Memory B cell (primary cell): ENCODE measurements around the gene SELENOO.
"Not testable (repeated sequence)": the region's sequence is repeated elsewhere in the genome, so short reads cannot be mapped to it uniquely, and the experiment has no call there.

Experiments
- ATAC-seq: fragments of 150-1000 bp; cut with Tn5 transposase; 2 replicates; pipeline ENCODE4 v1.10.0; 2021; ENCODE audit warnings: low read depth, mild to moderate bottlenecking, moderate library complexity
- DNase-seq, 2 donors: peaks; one replicate each; pipeline ENCODE4 v3.0.0; 2022; ENCODE audit warnings: low spot score in 2 of 2
- H3K27ac Mint-ChIP-seq: one replicate; pipeline ENCODE4 v1.8.0; 2022; ENCODE audit warnings: mild to moderate bottlenecking, moderate library complexity, mixed read lengths
- H3K27me3 Mint-ChIP-seq: one replicate; pipeline ENCODE4 v1.8.0; 2022; ENCODE audit warnings: mixed read lengths
- H3K36me3 Mint-ChIP-seq: one replicate; pipeline ENCODE4 v1.8.0; 2022; ENCODE audit warnings: mild to moderate bottlenecking, mixed read lengths
- H3K4me1 Mint-ChIP-seq: one replicate; pipeline ENCODE4 v1.8.0; 2022; ENCODE audit warnings: mixed read lengths
- H3K4me3 Mint-ChIP-seq: one replicate; pipeline ENCODE4 v1.8.0; 2022; ENCODE audit warnings: mild to moderate bottlenecking, moderate library complexity, mixed read lengths
- H3K9me3 Mint-ChIP-seq: one replicate; pipeline ENCODE4 v1.8.0; 2022; ENCODE audit warnings: mixed read lengths

SELENOO gene

DNA sequence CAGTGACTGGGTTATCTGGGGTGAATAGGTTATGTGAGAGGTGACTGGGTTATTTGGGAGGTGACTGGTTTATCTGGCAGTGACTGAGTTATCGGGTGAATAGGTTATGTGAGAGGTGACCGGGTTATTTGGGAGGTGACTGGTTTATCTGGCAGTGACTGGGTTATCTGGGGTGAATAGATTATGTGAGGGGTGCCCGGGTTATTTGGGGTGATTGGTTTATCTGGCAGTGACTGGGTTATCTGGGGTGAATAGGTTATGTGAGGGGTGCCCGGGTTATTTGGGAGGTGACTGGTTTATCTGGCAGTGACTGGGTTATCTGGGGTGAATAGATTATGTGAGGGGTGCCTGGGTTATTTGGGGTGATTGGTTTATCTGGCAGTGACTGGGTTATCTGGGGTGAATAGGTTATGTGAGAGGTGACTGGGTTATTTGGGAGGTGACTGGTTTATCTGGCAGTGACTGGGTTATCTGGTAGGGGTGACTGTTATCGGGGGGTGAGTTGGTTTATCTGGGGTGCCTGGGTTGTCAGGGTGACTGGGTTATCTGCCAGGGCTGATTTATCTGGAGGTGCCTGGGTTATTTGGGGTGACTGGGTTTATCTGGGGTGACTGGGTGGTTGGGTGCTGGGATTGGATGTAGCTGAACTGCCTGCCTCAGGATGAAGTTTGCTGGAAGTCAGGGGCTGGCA is 32.2 kb upstream of the SELENOO start:
- peaks cover 26% of the 10 kb centered on the region for H3K27me3 Mint-ChIP-seq
- peak overlapping the region; percentile 82 for H3K27ac Mint-ChIP-seq
- not testable (repeated sequence) for DNase-seq, H3K9me3 Mint-ChIP-seq, H3K36me3 Mint-ChIP-seq, ATAC-seq
- peaks cover 11% of the 10 kb centered on the region for H3K4me1 Mint-ChIP-seq
- peak overlapping the region; percentile 82 for H3K4me3 Mint-ChIP-seq

DNA sequence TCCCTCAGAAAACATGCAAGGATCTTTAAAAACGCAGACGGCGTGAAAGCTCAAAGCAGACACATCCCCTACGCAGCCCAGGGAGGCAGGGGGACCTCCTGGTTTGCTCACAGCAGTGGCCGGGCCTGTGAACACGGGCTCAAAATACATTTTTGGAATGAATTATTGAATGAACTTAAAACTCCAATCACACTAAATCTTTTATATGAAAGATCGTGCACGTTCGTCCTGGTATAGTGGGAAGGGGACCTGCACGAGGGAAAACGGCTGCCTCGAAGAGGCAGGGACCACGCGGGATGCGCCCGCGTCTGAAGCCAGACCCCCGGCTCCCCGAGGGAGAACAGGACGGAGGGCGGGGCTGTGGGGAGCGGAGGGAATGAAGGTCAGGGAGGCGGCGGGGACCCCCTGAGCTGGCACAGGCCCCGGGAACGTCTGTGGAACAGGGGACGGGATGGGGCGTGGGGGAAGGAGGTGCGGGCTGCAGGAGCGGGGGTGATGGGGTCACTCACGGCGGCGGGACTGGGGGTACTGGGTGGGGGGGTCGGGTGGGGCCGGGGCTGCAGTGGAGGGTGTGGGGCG is 31.5 kb upstream of the SELENOO start:
- Mint-ChIP-seq H3K4me1 (peaks cover 11% of the 10 kb centered on the region), H3K27ac (peak overlapping the region; percentile 82), H3K9me3 (no peaks in the 10 kb centered on the region), H3K4me3 (peak overlapping the region; percentile 82), H3K36me3 (no peaks in the 10 kb centered on the region), H3K27me3 (peaks cover 23% of the 10 kb centered on the region)
- DNase-seq = no peak
- ATAC-seq = no peak

DNA sequence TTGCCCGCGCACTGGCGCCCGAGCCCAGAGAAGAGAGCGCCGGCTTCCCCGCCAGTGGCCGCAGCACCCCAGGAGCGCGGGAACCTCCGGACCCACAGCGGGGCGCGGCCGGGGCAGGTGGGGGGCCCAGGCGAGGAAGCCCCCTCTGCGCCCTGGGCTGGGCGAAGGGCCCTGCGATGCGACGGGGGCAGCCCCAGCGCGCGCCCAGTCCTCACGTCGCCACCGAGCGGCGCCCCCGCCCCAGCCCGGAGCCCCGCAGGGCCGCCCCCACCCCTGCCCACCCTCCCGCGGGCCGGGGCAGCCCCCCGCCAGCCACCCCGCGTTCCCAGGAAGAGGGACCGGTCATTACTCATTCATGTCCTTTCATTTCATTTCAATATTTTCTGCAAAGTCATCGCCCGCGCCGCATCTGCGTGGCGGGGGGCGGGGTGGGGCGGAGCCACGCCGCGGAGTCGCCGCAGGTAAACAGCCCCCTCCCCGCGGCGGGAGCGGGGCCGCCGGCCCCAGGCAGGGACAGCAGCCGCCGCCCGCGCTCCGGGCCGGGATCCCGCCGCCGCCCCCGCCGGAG is 31.0 kb upstream of the SELENOO start:
- Mint-ChIP-seq H3K4me1 (peaks cover 11% of the 10 kb centered on the region), H3K36me3 (no peaks in the 10 kb centered on the region), H3K27ac (no peak overlapping the region), H3K9me3 (no peaks in the 10 kb centered on the region), H3K27me3 (peaks cover 22% of the 10 kb centered on the region), H3K4me3 (no peak overlapping the region)
- DNase-seq (no peak), ATAC-seq (peak; percentile 31)

DNA sequence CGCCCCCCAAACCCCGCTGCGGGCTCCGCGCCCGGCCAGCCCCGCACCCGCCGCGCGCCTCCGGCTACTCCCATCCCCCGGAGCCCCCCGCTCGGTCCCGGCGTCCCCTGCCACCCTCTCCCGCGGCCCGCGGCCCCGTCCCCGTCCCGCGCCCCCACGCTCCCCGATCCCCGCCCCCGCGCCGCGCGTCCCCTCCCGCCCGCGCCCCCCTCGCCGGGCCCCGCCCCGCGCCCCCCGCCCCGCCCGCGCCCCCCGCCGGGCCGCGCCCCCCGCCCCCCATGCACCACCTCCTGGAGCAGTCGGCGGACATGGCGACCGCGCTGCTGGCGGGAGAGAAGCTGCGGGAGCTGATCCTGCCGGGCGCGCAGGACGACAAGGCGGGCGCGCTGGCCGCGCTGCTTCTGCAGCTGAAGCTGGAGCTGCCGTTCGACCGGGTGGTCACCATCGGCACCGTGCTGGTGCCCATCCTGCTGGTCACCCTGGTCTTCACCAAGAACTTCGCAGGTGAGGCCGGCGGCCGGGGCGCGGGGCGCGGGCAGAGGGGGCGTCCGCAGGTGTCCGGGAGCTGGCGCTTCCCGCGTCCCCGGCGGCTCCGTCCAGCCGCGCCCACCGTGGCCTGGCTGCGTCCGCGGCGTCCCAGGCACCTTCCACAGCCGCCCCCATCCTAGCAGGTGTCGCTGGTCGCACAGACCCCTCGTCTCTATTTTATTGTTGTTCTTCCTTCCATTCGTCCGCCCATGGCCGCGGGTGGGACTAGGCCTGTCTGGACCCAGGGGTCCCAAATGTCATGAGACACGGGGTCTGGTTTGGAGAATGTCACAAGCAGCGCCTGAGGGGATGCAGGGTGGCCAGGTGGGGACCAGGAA is 30.1 kb upstream of the SELENOO start, which contains the start of gene PANX2:
Gene PANX2, plus strand, starts transcription at position 279 of the 866 bp plus-strand sequence. Its CDS starts 0 bp downstream, at position 279.
- H3K36me3 Mint-ChIP-seq = no peaks in the 10 kb centered on the region
- peaks cover 11% of the 10 kb centered on the region for H3K4me1 Mint-ChIP-seq
- H3K27ac Mint-ChIP-seq = no peak within 1 kb of the TSS
- ATAC-seq (no peak), DNase-seq (no peak)
- H3K27me3 Mint-ChIP-seq = peaks cover 20% of the 10 kb centered on the region
- H3K4me3 Mint-ChIP-seq = peak within 1 kb of the TSS; percentile 68
- no peaks in the 10 kb centered on the region for H3K9me3 Mint-ChIP-seq

GRCh38 chr22:50171319-50171964 is 29.4 kb upstream of the SELENOO start:
- DNase-seq (no peak), ATAC-seq (no peak)
- Mint-ChIP-seq H3K36me3 (no peaks in the 10 kb centered on the region), H3K27ac (no peak overlapping the region), H3K4me3 (peak overlapping the region; percentile 68), H3K4me1 (peaks cover 19% of the 10 kb centered on the region), H3K27me3 (peaks cover 20% of the 10 kb centered on the region), H3K9me3 (no peaks in the 10 kb centered on the region)

DNA sequence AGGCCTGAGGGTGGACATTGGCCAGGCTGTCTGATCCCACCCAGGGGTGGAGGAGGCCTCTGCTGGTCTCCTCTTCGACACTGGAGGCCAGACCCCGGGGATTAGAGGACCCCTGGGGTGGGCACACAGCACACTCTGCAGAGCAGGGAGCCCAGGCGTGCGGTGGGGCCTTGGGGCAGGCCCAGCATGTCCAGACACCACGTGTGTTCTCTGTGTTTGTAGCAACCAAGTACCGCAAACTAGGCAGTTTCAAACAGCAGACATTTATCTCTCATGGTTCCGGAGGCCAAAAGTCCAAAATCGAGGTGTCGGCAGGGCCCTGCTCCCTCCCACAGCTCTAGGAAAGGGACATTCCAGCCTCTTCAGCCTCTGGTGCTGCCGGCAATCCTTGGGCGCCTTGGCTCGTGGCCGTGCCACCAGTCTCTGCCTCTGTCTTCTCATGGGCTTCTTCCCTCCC is 28.8 kb upstream of the SELENOO start:
- DNase-seq (no peak), ATAC-seq (no peak)
- H3K4me1 Mint-ChIP-seq = peaks cover 19% of the 10 kb centered on the region
- no peaks in the 10 kb centered on the region for H3K36me3 Mint-ChIP-seq
- H3K4me3 Mint-ChIP-seq = no peak overlapping the region
- no peak overlapping the region for H3K27ac Mint-ChIP-seq
- H3K27me3 Mint-ChIP-seq = peaks cover 20% of the 10 kb centered on the region
- no peaks in the 10 kb centered on the region for H3K9me3 Mint-ChIP-seq

- Mint-ChIP-seq H3K4me3 (peak overlapping the region; percentile 32), H3K4me1 (peaks cover 19% of the 10 kb centered on the region), H3K9me3 (no peaks in the 10 kb centered on the region), H3K36me3 (no peaks in the 10 kb centered on the region), H3K27ac (no peak overlapping the region), H3K27me3 (peaks cover 13% of the 10 kb centered on the region)
- ATAC-seq (peak; percentile 65), DNase-seq (no peak)
Measured at GRCh38 chr22:50173311-50173982, 27.4 kb upstream of the SELENOO start.

GRCh38 chr22:50173983-50174355 is 26.8 kb upstream of the SELENOO start:
- no peak for DNase-seq
- no peak overlapping the region for H3K4me3 Mint-ChIP-seq
- H3K4me1 Mint-ChIP-seq = peaks cover 14% of the 10 kb centered on the region
- no peaks in the 10 kb centered on the region for H3K36me3 Mint-ChIP-seq
- no peak for ATAC-seq
- no peak overlapping the region for H3K27ac Mint-ChIP-seq
- H3K27me3 Mint-ChIP-seq = peaks cover 8% of the 10 kb centered on the region
- no peaks in the 10 kb centered on the region for H3K9me3 Mint-ChIP-seq

DNA sequence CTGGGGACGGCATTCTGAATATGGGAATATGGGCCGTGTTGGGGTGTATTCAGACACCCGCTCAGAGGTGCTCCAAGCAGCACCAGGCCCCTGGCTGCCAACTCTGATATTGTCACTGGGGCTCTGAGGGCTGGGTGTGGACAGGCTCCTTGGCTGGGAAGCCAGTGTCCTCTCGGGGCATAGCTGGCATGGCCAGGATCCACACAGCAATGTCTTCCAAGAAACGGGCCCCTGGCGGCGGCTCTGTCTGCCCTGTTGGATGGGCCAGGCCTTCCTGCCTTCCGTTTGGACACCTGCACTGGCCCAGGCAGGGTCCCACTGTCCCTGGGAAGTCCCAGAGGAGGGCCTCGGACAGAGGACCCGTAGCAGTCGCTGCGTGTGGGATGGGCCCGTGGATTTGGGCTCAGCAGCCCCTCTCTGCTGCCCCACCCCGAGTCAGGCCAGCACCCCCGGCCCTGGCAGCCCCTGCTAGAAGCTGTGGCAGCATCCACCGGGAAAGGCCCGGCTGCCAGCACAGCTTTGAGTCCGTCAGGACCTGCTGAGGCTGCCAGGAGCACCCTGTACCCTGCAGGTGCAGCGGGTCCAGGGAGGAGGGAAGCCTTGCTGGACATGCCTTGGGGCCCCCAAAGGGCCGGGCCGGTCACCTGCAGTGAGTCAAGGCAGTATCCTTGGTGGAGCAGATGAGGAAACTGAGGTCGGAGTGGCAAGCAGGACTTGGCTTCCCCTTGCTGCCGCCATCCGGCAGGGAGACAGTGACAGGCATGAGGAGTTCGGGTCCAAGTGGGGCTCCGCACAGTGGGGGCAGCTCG is 26.2 kb upstream of the SELENOO start:
- Mint-ChIP-seq H3K27ac (no peak overlapping the region), H3K27me3 (peaks cover 6% of the 10 kb centered on the region), H3K4me1 (peaks cover 12% of the 10 kb centered on the region), H3K9me3 (no peaks in the 10 kb centered on the region), H3K36me3 (no peaks in the 10 kb centered on the region), H3K4me3 (no peak overlapping the region)
- no peak for ATAC-seq
- no peak for DNase-seq

GRCh38 chr22:50175191-50175461 is 25.7 kb upstream of the SELENOO start:
- no peak for DNase-seq
- no peaks in the 10 kb centered on the region for H3K9me3 Mint-ChIP-seq
- no peak overlapping the region for H3K4me3 Mint-ChIP-seq
- no peak for ATAC-seq
- H3K27me3 Mint-ChIP-seq = peaks cover 10% of the 10 kb centered on the region
- H3K4me1 Mint-ChIP-seq = peaks cover 16% of the 10 kb centered on the region
- no peak overlapping the region for H3K27ac Mint-ChIP-seq
- no peaks in the 10 kb centered on the region for H3K36me3 Mint-ChIP-seq

DNA sequence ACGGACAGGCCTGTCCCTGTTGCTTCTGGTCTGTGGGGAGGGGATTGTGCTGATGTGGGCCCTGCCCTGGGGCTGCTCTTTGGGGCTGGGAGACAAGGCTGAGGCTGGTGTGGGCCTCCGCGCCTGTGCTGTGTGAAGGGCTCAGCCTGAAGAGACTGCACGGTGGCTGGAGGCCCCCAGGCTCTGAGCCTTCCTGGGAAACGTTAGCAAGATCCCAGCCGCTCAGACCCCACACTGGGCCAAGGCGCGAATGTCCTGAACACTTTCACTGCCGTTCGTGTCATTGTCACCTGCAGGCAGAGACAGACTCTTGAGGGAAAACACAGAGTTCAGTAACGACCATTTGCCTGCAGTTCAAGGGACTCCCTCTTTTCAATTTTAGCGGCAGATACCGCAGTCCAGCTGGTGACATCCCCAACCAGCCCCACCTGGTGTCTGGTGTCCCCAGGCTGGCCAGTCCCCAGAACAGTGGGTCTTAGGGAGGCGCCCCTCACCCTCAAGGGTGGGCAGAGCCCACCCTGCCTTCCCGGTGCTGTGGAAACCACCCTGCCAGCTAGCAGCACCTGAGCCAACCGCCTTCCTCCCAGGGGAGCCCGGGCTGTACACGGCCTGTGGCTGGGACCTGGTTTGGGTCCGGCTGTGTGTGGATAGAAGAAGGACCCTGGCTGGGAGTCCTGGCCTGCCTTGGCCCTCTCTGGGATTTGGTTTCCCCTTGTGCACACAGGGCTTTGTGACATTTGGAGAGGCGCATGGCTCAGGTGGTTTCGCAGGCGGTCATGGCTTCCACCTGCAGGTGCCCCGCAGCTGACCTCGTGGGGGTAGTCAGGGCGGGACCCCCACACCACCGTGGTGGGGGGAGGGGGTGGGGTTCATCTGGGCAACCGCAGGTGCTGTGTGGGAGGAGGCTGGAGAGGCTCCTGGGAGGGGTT is 24.6 kb upstream of the SELENOO start:
- ATAC-seq (peak; percentile 68), DNase-seq (no peak)
- Mint-ChIP-seq H3K4me3 (no peak overlapping the region), H3K27ac (no peak overlapping the region), H3K27me3 (peaks cover 10% of the 10 kb centered on the region), H3K9me3 (no peaks in the 10 kb centered on the region), H3K4me1 (peaks cover 19% of the 10 kb centered on the region), H3K36me3 (no peaks in the 10 kb centered on the region)
